K562 (cell line): ENCODE results near the gene PSG6. TPM values are rescaled to one million over a fixed set of nuclear protein-coding genes. Genes with fewer than 3 reads are reported as not detected.

ENCODE experiments used
- ATAC-seq: fragments of 200-7000 bp; cut with Tn5 transposase; 3 replicates; pipeline ENCODE4 v1.9.1; 2020; ENCODE audit warnings: moderate library complexity
- BruUV-seq: library from RNA; stranded (reverse); fragments of 400-500 nt; replicated peaks from 2 replicates; lab custom pipeline; 2021; lab: Mats Ljungman, UMichigan
- CTCF ChIA-PET: fragments of 300-600 bp; formaldehyde crosslinking; extraction: SDS; loops from one replicate; lab custom pipeline; 2021; ENCODE audit warnings: low intra/inter-chr PET ratio; lab: Yijun Ruan, JAX
- POLR2A ChIA-PET: fragments of 300-600, 350-650 bp; sonication (Branson Sonifier 250); formaldehyde crosslinking; extraction: SDS; loops from one replicate; lab custom pipeline; 2021; ENCODE audit warnings: antibody characterized with exemption, inconsistent platforms; lab: Yijun Ruan, JAX
- DNase-seq, 4 experiments: peaks; one replicate each; pipeline versions ENCODE4 v3.0.0 to v3.0.0-alpha.2; 2011 to 2018; ENCODE audit warnings: low spot score in 3 of 4, mixed read lengths in 3 of 4; ENCODE audit errors: extremely low read depth in 1 of 4
- FAIRE-seq: peaks from 2 replicates; lab custom pipeline; 2011; peaks lifted over from hg19 to GRCh38; lab: Jason Lieb, UNC
- H2AFZ ChIP-seq: 2 replicates; pipeline ENCODE4 v1.6.0; 2011; ENCODE audit warnings: low read depth, low read length, control low read depth, inconsistent platforms
- H3K27ac ChIP-seq: fragments of 200-600 bp; 3 replicates; pipeline ENCODE4 v1.8.0; 2011; ENCODE audit warnings: low read depth, mild to moderate bottlenecking, control low read depth, inconsistent platforms, low read length, moderate library complexity, mixed read lengths; ENCODE audit errors: extremely low read depth
- H3K27me3 ChIP-seq, 2 experiments: fragments of 300-600 bp in 1 of 2; 2 replicates in 1 of 2; 3 replicates in 1 of 2; pipeline versions ENCODE4 v1.6.0 to v1.8.0; 2011; ENCODE audit warnings: inconsistent platforms in 2 of 2, low read length in 2 of 2, mild to moderate bottlenecking in 1 of 2, mixed read lengths in 1 of 2, moderate library complexity in 1 of 2; ENCODE audit not compliant: control insufficient read depth in 2 of 2, insufficient read depth in 2 of 2
- H3K36me3 ChIP-seq: fragments of 300-600 bp; 3 replicates; pipeline ENCODE4 v1.8.0; 2011; ENCODE audit warnings: mild to moderate bottlenecking, low read length, inconsistent platforms; ENCODE audit not compliant: control insufficient read depth, insufficient read depth
- H3K4me1 ChIP-seq, 2 experiments: fragments of 200-600 bp in 1 of 2; replicated peaks in 1 of 2; 2 replicates in 1 of 2; 3 replicates in 1 of 2; pipeline versions ENCODE4 v1.5.1 to v1.8.0; 2011; ENCODE audit warnings: inconsistent platforms in 2 of 2, low read length in 2 of 2, mild to moderate bottlenecking in 1 of 2, mixed read lengths in 1 of 2, moderate library complexity in 1 of 2; ENCODE audit not compliant: control insufficient read depth in 2 of 2, insufficient read depth in 2 of 2
- H3K4me2 ChIP-seq: 2 replicates; pipeline ENCODE4 v1.6.1; 2011; ENCODE audit warnings: low read length, control low read depth, inconsistent platforms, mixed read lengths; ENCODE audit not compliant: insufficient read depth
- H3K4me3 ChIP-seq: fragments of 200-600 bp; sonication (generic), shearing (Covaris generic); 2 replicates; pipeline ENCODE4 v1.5.1; 2016; ENCODE audit warnings: control low read depth, inconsistent platforms
- H3K79me2 ChIP-seq: fragments of 200-600 bp; 3 replicates; pipeline ENCODE4 v1.8.0; 2011; ENCODE audit warnings: low read length, inconsistent platforms; ENCODE audit not compliant: control insufficient read depth, insufficient read depth
- H3K9ac ChIP-seq, 2 experiments: 2 replicates each; pipeline versions ENCODE4 v1.6.0 to v1.6.1; 2011; ENCODE audit warnings: low read depth in 2 of 2, low read length in 2 of 2, control low read depth in 1 of 2, inconsistent platforms in 1 of 2, mild to moderate bottlenecking in 1 of 2, mixed read lengths in 1 of 2; ENCODE audit not compliant: insufficient read depth in 1 of 2
- H3K9me1 ChIP-seq: one replicate; pipeline ENCODE4 v1.6.0; 2011; ENCODE audit warnings: inconsistent platforms, mild to moderate bottlenecking, low read length, moderate library complexity; ENCODE audit not compliant: control insufficient read depth, insufficient read depth
- H3K9me3 ChIP-seq: replicated peaks from 2 replicates; pipeline ENCODE4 v1.5.1; 2011; ENCODE audit warnings: low read depth, low read length, inconsistent platforms; ENCODE audit not compliant: control insufficient read depth, insufficient read depth
- H4K20me1 ChIP-seq: replicated peaks from 2 replicates; pipeline ENCODE4 v1.6.1; 2011; ENCODE audit warnings: low read length, inconsistent platforms, mixed read lengths; ENCODE audit not compliant: control insufficient read depth, insufficient read depth
- FOXA3 ChIP-seq, 2 experiments: fragments of 450-650 bp in 1 of 2; sonication (generic) in 1 of 2; formaldehyde crosslinking; IDR thresholded peaks in 1 of 2; conservative IDR thresholded peaks in 1 of 2; 2 replicates each; pipeline versions ENCODE4 v1.4.0 to v1.8.0; 2020 to 2022; ENCODE audit warnings: mild to moderate bottlenecking in 2 of 2, missing genetic modification reagents in 1 of 2
- NFYB ChIP-seq: IDR thresholded peaks from 2 replicates; pipeline ENCODE4 v1.6.1; 2011; ENCODE audit warnings: mild to moderate bottlenecking, moderate library complexity; ENCODE audit not compliant: insufficient read length; ENCODE audit errors: extremely low read depth
- POLR2B ChIP-seq: fragments of 450-650 bp; IDR thresholded peaks from 2 replicates; pipeline ENCODE4 v1.6.1; 2018; ENCODE audit warnings: low read depth; ENCODE audit not compliant: partially characterized antibody
- RBM39 ChIP-seq: fragments of 200-400 bp; formaldehyde crosslinking; optimal IDR thresholded peaks from 2 replicates; pipeline ENCODE3; 2018; ENCODE audit warnings: low read depth, low read length
- SMARCB1 ChIP-seq: IDR thresholded peaks from 2 replicates; pipeline ENCODE4 v1.6.1; 2011; ENCODE audit warnings: improper control_type of control experiment, low read depth; ENCODE audit not compliant: insufficient read length
- WGBS: fragments of 100-300 bp; shearing (Covaris generic); methylation state at CpG from one replicate; pipeline ENCODE4 v1.1.6; 2016; ENCODE audit warnings: low coverage, mixed read lengths; ENCODE audit not compliant: insufficient coverage; ENCODE audit errors: missing lambda C conversion rate; 5-methylcytosine and 5-hydroxymethylcytosine counted together
- in situ Hi-C: fragments of 300-500 bp; cut with MboI; formaldehyde crosslinking; loops from 4 replicates; pipeline ENCODE4 v1.15.0; 2018; ENCODE audit warnings: inconsistent platforms, mixed read lengths
- intact Hi-C: fragments of 100-400 bp; cut with micrococcal nuclease; formaldehyde crosslinking; loops from 2 replicates; pipeline ENCODE4 v1.14.2; 2022
- polyA plus RNA-seq, 8 experiments: library from polyadenylated mRNA; depleted of rRNA in 4 of 8; stranded (reverse) in 5 of 8; unstranded in 3 of 8; fragments of >200 nt; fragmentation: Nextera tagmentation in 2 of 8; fragmentation: Illumina TruSeq in 1 of 8; extraction: Ambion mirVana in 2 of 8; extraction: Trizol in 1 of 8; gene quantifications; 2 replicates each; pipeline versions ENCODE4 v1.2.1 to v1.2.3, GENCODE V29; 2011 to 2014; ENCODE audit warnings: inconsistent platforms in 1 of 8, missing spikeins in 1 of 8
- total RNA-seq, 7 experiments: library from RNA; depleted of rRNA in 6 of 7; stranded (reverse); fragments of >200 nt in 6 of 7; fragmentation: Illumina TruSeq in 2 of 7; extraction: Trizol in 2 of 7; gene quantifications; 2 replicates each; pipeline versions ENCODE4 v1.2.1 to v1.2.3, GENCODE V29; 2011 to 2021; ENCODE audit warnings: low replicate concordance in 1 of 7
- TF ChIP-seq, protein P1 (sequence below), 3 experiments: IDR thresholded peaks in 2 of 3; conservative IDR thresholded peaks in 1 of 3; 2 replicates each; pipeline ENCODE4 v1.5.1; 2011 to 2012; ENCODE audit warnings: low read length in 3 of 3, mild to moderate bottlenecking in 3 of 3, control low read depth in 2 of 3, improper control_type of control experiment in 1 of 3, inconsistent platforms in 1 of 3, low read depth in 1 of 3, mixed read lengths in 1 of 3, moderate library complexity in 1 of 3; ENCODE audit not compliant: insufficient read depth in 2 of 3
- TF ChIP-seq, protein P2 (sequence below): fragments of 450-650 bp; IDR thresholded peaks from one replicate; pipeline ENCODE4 v1.6.1; 2018; ENCODE audit warnings: mild to moderate bottlenecking, moderate library complexity; ENCODE audit not compliant: partially characterized antibody

The PSG6 gene
- total and polyA plus RNA-seq, 9 of the 15 experiments (the other 6 are each of a cell fraction or from before 2014, with no cell fraction given), result not detected

DNA sequence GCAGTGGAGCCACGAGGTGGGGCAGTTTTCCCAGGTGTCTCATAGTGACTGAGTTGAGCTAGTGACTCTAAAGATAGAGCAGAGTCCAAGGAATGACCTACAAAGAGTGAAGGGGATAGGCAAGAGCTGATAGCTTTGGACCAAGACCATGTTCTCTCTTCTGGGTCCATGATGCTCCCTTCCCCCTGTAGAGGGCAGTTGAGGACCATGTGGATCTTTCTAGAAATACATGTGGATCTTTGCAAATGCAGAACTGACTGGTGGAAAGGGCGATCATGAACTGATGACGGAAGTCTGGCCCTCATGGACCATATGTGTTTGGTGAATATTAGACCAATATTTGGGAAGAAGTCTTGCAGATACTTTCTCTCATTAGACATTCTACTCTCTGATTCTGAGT is 45.1 kb downstream of the PSG6 start:
- H3K4me3 ChIP-seq, result no peak overlapping the region
- TF ChIP-seq, protein P1, sequence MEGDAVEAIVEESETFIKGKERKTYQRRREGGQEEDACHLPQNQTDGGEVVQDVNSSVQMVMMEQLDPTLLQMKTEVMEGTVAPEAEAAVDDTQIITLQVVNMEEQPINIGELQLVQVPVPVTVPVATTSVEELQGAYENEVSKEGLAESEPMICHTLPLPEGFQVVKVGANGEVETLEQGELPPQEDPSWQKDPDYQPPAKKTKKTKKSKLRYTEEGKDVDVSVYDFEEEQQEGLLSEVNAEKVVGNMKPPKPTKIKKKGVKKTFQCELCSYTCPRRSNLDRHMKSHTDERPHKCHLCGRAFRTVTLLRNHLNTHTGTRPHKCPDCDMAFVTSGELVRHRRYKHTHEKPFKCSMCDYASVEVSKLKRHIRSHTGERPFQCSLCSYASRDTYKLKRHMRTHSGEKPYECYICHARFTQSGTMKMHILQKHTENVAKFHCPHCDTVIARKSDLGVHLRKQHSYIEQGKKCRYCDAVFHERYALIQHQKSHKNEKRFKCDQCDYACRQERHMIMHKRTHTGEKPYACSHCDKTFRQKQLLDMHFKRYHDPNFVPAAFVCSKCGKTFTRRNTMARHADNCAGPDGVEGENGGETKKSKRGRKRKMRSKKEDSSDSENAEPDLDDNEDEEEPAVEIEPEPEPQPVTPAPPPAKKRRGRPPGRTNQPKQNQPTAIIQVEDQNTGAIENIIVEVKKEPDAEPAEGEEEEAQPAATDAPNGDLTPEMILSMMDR (IDR thresholded peaks at IDR 0.05 in 2 of 3, conservative IDR thresholded peaks at IDR 0.05 in 1 of 3; ENCODE audit: insufficient read depth in 2 of 3, low read depth in 1 of 3, low read length in 3 of 3), result peak in 1 of 3 experiments; percentile 15; a peak in 1 of 6 replicates
- no peak for TF ChIP-seq NFYB
- TF ChIP-seq RBM39, result no peak
- TF ChIP-seq POLR2B, result no peak
- no peak for TF ChIP-seq SMARCB1
- no peak for TF ChIP-seq FOXA3 (CRISPR knock-in tag; conservative IDR thresholded peaks at IDR 0.05 in 1 of 2, IDR thresholded peaks at IDR 0.05 in 1 of 2)
- TF ChIP-seq, protein P2, sequence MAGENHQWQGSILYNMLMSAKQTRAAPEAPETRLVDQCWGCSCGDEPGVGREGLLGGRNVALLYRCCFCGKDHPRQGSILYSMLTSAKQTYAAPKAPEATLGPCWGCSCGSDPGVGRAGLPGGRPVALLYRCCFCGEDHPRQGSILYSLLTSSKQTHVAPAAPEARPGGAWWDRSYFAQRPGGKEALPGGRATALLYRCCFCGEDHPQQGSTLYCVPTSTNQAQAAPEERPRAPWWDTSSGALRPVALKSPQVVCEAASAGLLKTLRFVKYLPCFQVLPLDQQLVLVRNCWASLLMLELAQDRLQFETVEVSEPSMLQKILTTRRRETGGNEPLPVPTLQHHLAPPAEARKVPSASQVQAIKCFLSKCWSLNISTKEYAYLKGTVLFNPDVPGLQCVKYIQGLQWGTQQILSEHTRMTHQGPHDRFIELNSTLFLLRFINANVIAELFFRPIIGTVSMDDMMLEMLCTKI, result no peak
- H3K4me1 ChIP-seq, result no peaks in the 10 kb centered on the region
- DNase-seq (no peak), ATAC-seq (no peak), FAIRE-seq (no peak)
- H3K9me1 ChIP-seq, result no peaks in the 10 kb centered on the region
- intact Hi-C loops, result no loop called here
- H3K27me3 ChIP-seq, result no peaks in the 10 kb centered on the region; a peak in 1 of 5 replicates
- H3K27ac ChIP-seq, result no peak overlapping the region
- CTCF ChIA-PET, result no interaction called here
- no peaks in the 10 kb centered on the region for H3K79me2 ChIP-seq
- POLR2A ChIA-PET, result no interaction called here
- no peak overlapping the region for H3K4me2 ChIP-seq
- no peak overlapping the region for H2AFZ ChIP-seq
- 0% methylated on average over 3 of the region's 3 CpGs for WGBS
- no peak overlapping the region for H3K9ac ChIP-seq
- H3K36me3 ChIP-seq, result no peaks in the 10 kb centered on the region
- BruUV-seq, result no TSS peak
- in situ Hi-C loops, result no loop called here
- no peaks in the 10 kb centered on the region for H4K20me1 ChIP-seq
- no peaks in the 10 kb centered on the region for H3K9me3 ChIP-seq
